Left lung (tissue), 10 donors: ENCODE measurements around the gene FLII. TPM values are rescaled to one million over a fixed set of nuclear protein-coding genes. Genes with fewer than 3 reads are reported as not detected.
A peak's percentile ranks its signal among the peaks of the same experiment; 100 is the strongest.

Source experiments
- ATAC-seq: fragments of 200-7000 bp; cut with Tn5 transposase; one replicate; pipeline ENCODE4 v1.9.1; 2020; ENCODE audit warnings: moderate library complexity
- DNase-seq, 4 donors: peaks; one replicate each; pipeline ENCODE4 v3.0.0-alpha.2; 2013 to 2020
- H3K27ac ChIP-seq, 2 donors: fragments of 200-600 bp; sonication (generic) in 1 of 2; one replicate each; pipeline versions ENCODE4 v1.5.0 to v1.8.0; 2020 to 2021
- H3K27me3 ChIP-seq, 2 donors: fragments of 200-600 bp; sonication (generic) in 1 of 2; one replicate each; pipeline versions ENCODE4 v1.5.0 to v1.8.0; 2020 to 2021
- H3K36me3 ChIP-seq, 2 donors: fragments of 200-600 bp; sonication (generic) in 1 of 2; one replicate each; pipeline versions ENCODE4 v1.5.0 to v1.8.0; 2020 to 2021
- H3K4me1 ChIP-seq, 2 donors: fragments of 200-600 bp; one replicate each; pipeline ENCODE4 v1.8.0; 2021
- H3K4me3 ChIP-seq, 2 donors: fragments of 200-600 bp; sonication (generic) in 1 of 2; one replicate each; pipeline versions ENCODE4 v1.5.0 to v1.8.0; 2020 to 2021; ENCODE audit warnings: mild to moderate bottlenecking in 1 of 2
- H3K9me3 ChIP-seq, 2 donors: fragments of 200-600 bp; sonication (generic) in 1 of 2; one replicate each; pipeline versions ENCODE4 v1.5.0 to v1.8.0; 2020 to 2021
- intact Hi-C, 2 donors: fragments of 100-400 bp; cut with DNase I; formaldehyde crosslinking; loops; one replicate each; pipeline versions ENCODE4 v1.11.2 to v1.14.2; 2022
- polyA plus RNA-seq, 6 donors: library from polyadenylated mRNA; unstranded; fragments of 120-200 nt; gene quantifications; one replicate each; pipeline ENCODE4 v1.2.1, GENCODE V29; 2013; ENCODE audit not compliant: insufficient read length in 6 of 6
- total RNA-seq, 2 donors: library from RNA; stranded (reverse); fragmentation: NEBNext Ultra II Directional; extraction: Animal tissue kit (Norgen Biotek cat#: 25700); gene quantifications; one replicate each; pipeline ENCODE4 v1.2.1, GENCODE V29; 2021
- TF ChIP-seq, protein P1 (sequence below), 2 donors: fragments of 200-600 bp; sonication (generic) in 1 of 2; IDR thresholded peaks; one replicate each; pipeline versions ENCODE4 v1.5.0 to v1.8.0; 2021; ENCODE audit warnings: antibody characterized with exemption in 2 of 2
- donor health status: DM: no; HTN: yes; CAD: no.
- donor health status: DM: no; HTN: no; CAD: no.

Gene FLII
- total and polyA plus RNA-seq, 8 donors, result 124 to 381 (median 146) TPM

DNA sequence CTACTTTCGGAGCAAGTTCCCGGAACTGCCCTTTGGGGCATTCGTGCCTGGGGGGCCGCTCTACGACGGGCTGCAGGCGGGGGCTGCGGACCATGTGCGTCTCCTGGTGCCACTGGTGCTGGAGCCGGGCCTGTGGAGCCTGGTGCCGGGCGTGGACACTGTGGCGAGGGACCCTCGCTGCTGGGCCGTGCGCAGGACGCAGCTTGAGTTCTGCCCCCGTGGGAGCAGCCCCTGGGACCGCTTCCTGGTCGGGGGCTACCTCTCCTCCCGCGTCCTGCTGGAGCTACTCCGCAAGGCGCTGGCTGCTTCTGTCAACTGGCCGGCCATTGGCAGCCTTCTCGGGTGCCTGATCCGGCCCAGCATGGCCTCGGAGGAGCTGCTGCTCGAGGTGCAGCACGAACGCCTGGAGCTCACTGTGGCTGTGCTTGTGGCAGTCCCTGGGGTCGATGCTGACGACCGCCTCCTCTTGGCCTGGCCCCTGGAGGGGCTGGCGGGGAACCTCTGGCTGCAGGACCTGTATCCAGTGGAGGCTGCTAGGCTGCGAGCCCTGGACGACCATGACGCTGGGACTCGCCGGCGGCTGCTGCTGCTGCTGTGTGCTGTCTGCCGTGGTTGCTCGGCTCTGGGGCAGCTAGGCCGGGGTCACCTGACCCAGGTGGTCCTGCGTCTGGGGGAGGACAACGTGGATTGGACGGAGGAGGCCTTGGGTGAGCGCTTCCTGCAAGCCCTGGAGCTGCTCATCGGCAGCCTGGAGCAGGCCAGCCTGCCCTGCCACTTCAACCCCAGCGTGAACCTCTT is 5.5 kb upstream of the FLII start:
- H3K4me1 ChIP-seq, result peaks cover 9 to 28% of the 10 kb centered on the region in 2 donors
- no peaks in the 10 kb centered on the region for H3K27me3 ChIP-seq
- DNase-seq (peak in 1 of 4 donors; percentile 77), ATAC-seq (no peak)
- no peaks in the 10 kb centered on the region for H3K9me3 ChIP-seq
- peaks cover 0 to 29% of the 10 kb centered on the region in 2 donors for H3K36me3 ChIP-seq
- H3K4me3 ChIP-seq, result no peak overlapping the region
- intact Hi-C loops, result no loop called here
- H3K27ac ChIP-seq, result no peak overlapping the region
- TF ChIP-seq, protein P1, sequence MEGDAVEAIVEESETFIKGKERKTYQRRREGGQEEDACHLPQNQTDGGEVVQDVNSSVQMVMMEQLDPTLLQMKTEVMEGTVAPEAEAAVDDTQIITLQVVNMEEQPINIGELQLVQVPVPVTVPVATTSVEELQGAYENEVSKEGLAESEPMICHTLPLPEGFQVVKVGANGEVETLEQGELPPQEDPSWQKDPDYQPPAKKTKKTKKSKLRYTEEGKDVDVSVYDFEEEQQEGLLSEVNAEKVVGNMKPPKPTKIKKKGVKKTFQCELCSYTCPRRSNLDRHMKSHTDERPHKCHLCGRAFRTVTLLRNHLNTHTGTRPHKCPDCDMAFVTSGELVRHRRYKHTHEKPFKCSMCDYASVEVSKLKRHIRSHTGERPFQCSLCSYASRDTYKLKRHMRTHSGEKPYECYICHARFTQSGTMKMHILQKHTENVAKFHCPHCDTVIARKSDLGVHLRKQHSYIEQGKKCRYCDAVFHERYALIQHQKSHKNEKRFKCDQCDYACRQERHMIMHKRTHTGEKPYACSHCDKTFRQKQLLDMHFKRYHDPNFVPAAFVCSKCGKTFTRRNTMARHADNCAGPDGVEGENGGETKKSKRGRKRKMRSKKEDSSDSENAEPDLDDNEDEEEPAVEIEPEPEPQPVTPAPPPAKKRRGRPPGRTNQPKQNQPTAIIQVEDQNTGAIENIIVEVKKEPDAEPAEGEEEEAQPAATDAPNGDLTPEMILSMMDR (IDR thresholded peaks at IDR 0.05), result no peak

DNA sequence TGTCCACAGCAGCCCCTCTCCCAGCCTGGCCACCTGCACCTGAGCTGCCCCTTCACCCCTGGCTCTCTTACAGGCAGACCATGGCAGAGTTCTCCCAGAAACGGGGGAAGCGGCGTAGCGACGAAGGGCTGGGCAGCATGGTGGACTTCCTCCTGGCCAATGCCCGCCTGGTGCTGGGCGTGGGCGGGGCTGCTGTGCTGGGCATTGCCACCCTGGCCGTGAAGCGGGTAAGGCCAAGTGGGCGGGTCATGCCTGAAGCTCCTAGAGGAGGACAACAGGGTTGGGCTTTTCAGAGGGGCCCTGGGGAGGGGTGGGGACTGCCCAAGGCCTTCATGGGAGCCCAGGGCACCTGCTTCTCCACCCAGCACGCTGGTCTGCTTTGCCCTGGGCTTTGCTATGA is 4.1 kb upstream of the FLII start:
- no peaks in the 10 kb centered on the region for H3K9me3 ChIP-seq
- peak overlapping the region in 1 of 2 donors; percentile 88 for H3K27ac ChIP-seq
- DNase-seq (peak in 1 of 4 donors; percentile 85), ATAC-seq (no peak)
- peaks cover 0 to 29% of the 10 kb centered on the region in 2 donors for H3K36me3 ChIP-seq
- H3K4me3 ChIP-seq, result no peak overlapping the region
- H3K4me1 ChIP-seq, result peaks cover 9 to 35% of the 10 kb centered on the region in 2 donors
- intact Hi-C loops, result no loop called here
- no peaks in the 10 kb centered on the region for H3K27me3 ChIP-seq
- TF ChIP-seq, protein P1 (IDR thresholded peaks at IDR 0.05), result no peak

DNA sequence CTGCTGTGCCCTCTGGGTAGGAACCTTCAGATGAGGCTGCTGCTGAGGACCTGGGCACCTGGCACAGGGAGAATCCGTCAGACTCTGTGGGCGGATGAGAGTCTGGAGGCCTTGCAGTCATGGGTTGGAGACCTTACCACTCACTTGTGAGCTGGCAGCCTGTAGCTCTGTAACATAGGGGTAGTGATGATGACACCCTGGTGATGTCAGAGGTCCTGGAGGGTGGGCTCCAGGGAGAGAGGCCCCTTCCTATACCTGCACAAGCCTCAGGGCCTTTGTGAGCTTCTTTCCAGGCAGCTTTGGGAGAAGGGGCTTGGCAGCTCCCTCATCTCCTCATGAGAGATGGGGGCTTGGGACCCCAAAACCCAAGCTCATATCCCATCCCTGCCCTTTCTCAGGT is 3.6 kb upstream of the FLII start:
- peaks cover 15 to 41% of the 10 kb centered on the region in 2 donors for H3K4me1 ChIP-seq

DNA sequence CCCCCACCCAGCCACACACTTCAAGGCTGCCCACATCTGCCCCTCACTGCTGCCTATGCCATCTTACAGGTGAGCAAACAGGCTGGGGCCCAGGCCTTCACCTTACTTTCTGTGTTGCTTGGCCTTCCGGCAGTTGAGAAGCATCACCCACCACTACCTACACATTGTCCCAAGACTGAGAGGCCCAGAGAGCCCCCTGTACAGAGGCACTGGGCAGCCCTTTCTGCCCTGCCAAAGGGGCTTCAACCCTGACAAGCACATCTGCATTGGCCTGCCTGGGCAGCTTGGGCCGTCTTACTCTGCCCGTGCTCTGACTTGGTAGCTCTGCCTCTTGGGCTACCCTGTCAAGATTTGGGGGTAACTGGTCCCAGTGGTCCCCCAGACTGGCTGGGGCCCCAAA is 3.1 kb upstream of the FLII start:
- H3K27ac ChIP-seq, result peak overlapping the region in 1 of 2 donors; percentile 88
- TF ChIP-seq, protein P1 (IDR thresholded peaks at IDR 0.05), result no peak
- DNase-seq (no peak), ATAC-seq (no peak)
- intact Hi-C loops, result no loop called here
- no peaks in the 10 kb centered on the region for H3K27me3 ChIP-seq
- H3K4me1 ChIP-seq, result peaks cover 19 to 45% of the 10 kb centered on the region in 2 donors
- peaks cover 0 to 30% of the 10 kb centered on the region in 2 donors for H3K36me3 ChIP-seq
- no peaks in the 10 kb centered on the region for H3K9me3 ChIP-seq
- H3K4me3 ChIP-seq, result peak overlapping the region in 1 of 2 donors; percentile 94

More for the DNA sequence above, 3.6 kb upstream of the FLII start:
- DNase-seq, result no peak
- Histone ChIP-seq H3K27ac (peak overlapping the region in 1 of 2 donors; percentile 88), H3K9me3 (no peaks in the 10 kb centered on the region), H3K4me3 (no peak overlapping the region), H3K27me3 (no peaks in the 10 kb centered on the region), H3K36me3 (peaks cover 0 to 29% of the 10 kb centered on the region in 2 donors)
- intact Hi-C loops, result no loop called here
- TF ChIP-seq, protein P1 (IDR thresholded peaks at IDR 0.05), result no peak
- no peak for ATAC-seq

DNA sequence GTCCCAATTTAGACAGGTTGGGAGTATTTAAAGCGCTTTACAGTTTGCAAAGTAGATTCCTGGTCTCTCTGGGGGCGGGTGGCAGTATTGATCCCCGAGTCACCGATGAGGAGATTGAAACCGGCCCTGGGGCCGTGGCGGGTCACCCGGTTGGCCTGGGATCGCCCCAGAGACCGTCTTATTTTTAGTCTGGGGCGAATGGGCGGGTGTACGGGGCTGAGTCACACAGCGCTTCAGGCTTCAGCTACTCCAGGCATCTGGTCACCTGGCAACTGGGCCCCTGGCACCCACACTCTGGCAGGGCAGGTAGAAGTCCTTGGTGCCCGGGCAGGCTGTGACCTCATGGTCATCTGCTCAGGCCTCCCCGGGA is 2.6 kb upstream of the FLII start:
- peak in 3 of 4 donors; percentile 41 to 90 (median 88) for DNase-seq
- Histone ChIP-seq H3K9me3 (no peaks in the 10 kb centered on the region), H3K36me3 (peaks cover 0 to 36% of the 10 kb centered on the region in 2 donors), H3K4me3 (peak overlapping the region; percentile 89 to 94), H3K27me3 (no peaks in the 10 kb centered on the region), H3K4me1 (peaks cover 22 to 48% of the 10 kb centered on the region in 2 donors), H3K27ac (peak overlapping the region; percentile 86 to 88)
- peak; percentile 71 for ATAC-seq
- intact Hi-C loops, result no loop called here
- TF ChIP-seq, protein P1 (IDR thresholded peaks at IDR 0.05), result no peak
